AG09319 (cell line): ENCODE results near the gene RSPO3.

Experiments used
- DNase-seq: peaks from one replicate; pipeline ENCODE4 v3.0.0-alpha.2; 2010; ENCODE audit warnings: low read depth; ENCODE audit errors: extremely low read depth
- CTCF ChIP-seq: IDR thresholded peaks from 2 replicates; pipeline ENCODE4 v1.5.1; 2011; ENCODE audit warnings: low read depth, mild to moderate bottlenecking, inconsistent platforms, low read length, moderate library complexity

Gene RSPO3

DNA sequence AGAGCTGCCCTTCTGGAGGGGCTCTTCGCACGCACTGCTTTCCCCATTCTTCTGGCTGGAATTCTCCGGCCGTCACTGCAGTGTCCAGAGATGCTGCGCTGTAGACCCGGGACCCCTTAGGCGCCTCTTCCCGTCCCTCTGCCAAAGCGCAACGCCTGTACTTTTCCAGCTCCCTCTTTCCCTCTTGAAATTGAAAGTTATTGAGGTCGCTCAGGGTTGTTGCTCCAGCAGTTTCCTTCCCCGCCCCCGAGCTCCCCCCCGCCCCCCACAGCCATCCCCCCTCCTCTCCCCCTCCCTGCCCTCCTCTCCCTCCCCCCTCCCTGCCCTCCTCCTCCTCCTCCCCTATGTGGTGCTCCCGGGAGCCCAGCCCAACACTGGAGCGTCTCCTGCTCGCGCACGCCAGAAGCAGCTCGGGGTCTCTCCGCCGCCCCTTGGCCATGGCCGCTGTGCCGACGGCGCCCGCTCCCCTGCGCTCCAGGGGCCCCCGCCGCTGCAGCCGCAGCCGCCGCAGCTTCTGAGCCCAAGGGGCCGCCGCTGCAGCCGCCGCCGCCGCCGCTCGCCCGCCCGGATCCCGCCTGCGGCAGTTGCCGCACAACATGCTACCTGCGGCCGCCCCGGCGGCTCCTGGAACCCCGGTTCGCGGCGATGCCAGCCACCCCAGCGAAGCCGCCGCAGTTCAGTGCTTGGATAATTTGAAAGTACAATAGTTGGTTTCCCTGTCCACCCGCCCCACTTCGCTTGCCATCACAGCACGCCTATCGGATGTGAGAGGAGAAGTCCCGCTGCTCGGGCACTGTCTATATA lies at the start of gene RSPO3:
Gene RSPO3, plus strand, starts transcription at position 374 of the 804 bp plus-strand sequence. CDS start 522 bp downstream, outside the sequence.
- TF ChIP-seq CTCF = no peak; the same call in 1 of the 2 replicates
- no peak for DNase-seq

DNA sequence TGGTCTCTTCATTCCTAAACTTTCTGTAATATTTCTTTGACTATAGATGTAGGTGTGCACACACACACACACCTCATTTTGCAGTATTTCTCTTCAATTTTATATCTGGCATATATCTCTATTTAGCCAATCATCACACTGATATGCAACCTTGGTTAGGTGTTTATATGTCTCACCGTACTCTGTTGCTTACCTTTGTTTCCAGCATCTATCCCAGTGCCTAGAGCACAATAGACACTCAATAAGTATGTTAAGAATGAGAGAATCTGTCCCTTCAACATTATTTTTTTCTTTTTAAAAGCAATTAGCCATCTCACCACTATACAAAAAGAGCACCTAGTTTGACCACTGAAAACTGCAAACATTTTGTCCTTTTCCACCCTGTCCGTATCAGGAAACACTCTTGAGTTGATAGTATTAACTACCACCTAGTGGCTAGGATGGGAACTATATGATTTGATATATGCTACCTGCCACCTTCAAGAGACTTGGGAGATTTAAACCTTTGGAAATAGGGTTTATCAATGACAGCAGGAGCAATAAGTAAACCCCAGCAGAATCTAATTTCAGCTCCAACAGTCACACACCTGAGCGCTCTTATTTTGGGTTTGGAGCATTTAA lies 48.7 kb upstream of the RSPO3 start:
- no peak for DNase-seq
- TF ChIP-seq CTCF = peak; percentile 45

GRCh38 chr6:127073222-127073621 lies 45.2 kb upstream of the RSPO3 start:
- no peak for TF ChIP-seq CTCF
- no peak for DNase-seq

DNA sequence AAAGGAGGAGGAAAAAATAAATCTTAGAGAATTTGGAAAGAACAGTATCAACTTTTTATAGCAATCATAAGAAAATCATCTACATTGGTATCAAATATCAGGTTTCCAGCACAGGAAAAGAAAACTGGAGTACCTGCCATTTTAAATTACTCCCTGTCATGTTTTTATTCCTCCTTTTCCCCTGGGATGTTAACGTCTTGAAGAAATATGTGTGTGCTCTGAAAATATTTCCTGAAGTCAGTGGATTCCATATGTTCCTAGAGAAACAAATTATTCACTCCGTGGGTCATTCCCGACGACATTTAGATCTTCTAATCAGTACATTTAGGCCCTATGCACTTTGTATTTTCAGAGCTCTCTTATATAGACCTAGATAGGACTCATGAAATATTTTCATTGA lies 42.0 kb upstream of the RSPO3 start:
- DNase-seq = no peak
- TF ChIP-seq CTCF = no peak

- DNase-seq = no peak
- no peak for TF ChIP-seq CTCF
Measured at GRCh38 chr6:127077886-127078285, 40.6 kb upstream of the RSPO3 start.

DNA sequence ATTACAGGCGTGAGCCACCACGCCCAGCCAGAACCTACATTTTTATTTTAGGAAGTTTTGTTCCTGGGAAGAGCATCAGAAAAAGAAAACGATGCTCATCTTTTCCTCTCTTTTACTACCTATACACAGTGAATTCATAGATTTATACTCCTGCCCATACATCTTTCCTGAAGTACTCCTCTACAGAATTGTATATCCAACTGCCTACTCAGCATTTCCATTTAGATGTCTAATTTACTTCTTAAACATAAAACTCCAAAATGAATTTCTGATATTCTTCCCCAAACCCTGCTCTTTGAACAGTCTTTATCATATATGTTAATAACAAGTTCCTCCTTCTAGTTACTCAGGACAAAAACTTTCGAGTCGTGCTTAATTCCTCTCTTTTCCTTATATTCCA lies 39.8 kb upstream of the RSPO3 start:
- TF ChIP-seq CTCF = no peak
- DNase-seq = no peak

- no peak for DNase-seq
- no peak for TF ChIP-seq CTCF
Measured at GRCh38 chr6:127079681-127080080, 38.8 kb upstream of the RSPO3 start.
